Measurements from ENCODE around the gene CBX1.
"Not testable (repeated sequence)": the region's sequence is repeated elsewhere in the genome, so short reads cannot be mapped to it uniquely, and the experiment has no call there.

Gene CBX1

GRCh38 chr17:48051706-48052486, 49.4 kb downstream of the CBX1 start:
- no peak for DNase-seq (ENCODE audit: low read depth)

DNA sequence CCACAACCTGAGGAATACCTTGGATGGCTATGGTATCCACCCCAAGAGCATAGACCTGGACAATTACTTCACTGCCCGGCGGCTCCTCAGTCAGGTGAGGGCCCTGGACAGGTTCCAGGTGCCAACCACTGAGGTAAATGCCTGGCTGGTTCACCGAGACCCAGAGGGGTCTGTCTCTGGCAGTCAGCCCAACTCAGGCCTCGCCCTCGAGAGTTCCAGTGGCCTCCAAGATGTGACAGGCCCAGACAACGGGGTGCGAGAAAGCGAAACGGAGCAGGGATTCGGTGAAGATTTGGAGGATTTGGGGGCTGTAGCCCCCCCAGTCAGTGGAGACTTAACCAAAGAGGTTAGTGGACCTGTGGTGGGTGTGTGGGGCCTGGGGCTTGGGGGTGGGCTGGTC, 50.0 kb downstream of the CBX1 start:
- DNase-seq (ENCODE audit: low read depth) = no peak

GRCh38 chr17:48048384-48049126, 52.7 kb downstream of the CBX1 start:
- no peak for DNase-seq (ENCODE audit: low read depth)

DNA sequence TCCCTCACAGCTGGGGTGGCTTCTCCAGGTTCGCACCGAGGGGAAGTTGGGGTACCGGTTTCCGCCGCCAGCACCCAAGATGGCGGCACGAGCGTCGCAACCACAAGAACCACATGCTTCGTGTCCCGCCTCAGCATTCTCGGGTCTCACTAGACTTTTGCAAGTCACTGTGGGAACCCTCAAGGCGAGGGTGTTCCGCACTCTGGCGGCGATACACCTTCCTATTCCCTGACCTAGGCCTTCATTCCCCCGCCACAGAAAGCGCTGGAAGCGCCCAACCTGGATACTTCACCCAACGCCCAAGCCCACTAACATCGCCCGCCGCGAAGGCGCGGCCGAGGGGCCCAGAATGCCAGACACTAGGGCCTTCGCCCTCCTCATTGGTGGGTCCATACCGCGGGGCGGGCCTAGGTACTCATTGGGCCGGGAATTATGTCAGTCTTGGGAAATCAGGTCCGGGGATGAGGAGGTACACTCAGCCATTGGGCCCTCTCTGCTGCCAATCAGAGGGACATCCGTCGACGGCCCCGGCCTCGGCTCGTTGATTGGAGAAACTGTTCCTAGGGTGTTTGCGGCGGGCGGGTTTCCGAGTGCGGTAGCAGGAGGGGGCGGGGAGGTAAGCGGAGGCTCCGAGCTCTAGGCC, 53.4 kb downstream of the CBX1 start, which contains the start of gene NFE2L1:
Gene NFE2L1 (plus strand): TSS at position 619 of the 643 bp plus-strand sequence. CDS start 2,760 bp downstream, outside the sequence.
- DNase-seq (ENCODE audit: low read depth) = peak; percentile 96

DNA sequence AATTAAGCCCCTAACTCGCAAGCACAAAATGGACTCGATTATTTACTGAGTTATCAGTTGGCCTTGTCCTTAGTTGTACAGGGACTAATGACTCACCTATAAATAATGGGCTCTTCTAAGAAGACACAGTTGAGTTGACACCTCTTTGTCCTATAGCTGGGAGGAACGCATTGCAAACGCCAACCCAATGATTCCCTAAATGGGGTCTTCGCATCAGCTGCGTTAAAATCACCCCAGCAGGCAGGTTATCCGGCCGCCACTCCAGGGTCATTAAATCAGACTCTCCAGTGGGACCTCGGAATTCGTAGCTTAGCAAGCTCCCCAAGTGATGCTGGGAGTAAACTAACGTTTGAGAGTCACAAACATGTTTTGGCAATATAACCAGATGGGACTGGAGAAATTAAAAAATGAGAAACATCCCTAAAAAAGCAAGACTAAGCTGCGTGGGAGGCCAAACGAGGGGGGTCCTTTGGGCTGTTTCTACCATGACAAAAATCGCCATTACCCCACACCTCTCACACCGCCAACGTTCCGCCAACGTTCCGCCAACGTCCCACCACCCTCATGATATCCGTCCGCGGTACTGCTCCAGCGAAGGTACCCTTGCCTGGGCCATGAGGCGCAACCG, 54.1 kb downstream of the CBX1 start:
- no peak for DNase-seq (ENCODE audit: low read depth)

- DNase-seq (ENCODE audit: low read depth) = no peak
These were observed 55.0 kb downstream of the CBX1 start for GRCh38 chr17:48046296-48046695.

DNA sequence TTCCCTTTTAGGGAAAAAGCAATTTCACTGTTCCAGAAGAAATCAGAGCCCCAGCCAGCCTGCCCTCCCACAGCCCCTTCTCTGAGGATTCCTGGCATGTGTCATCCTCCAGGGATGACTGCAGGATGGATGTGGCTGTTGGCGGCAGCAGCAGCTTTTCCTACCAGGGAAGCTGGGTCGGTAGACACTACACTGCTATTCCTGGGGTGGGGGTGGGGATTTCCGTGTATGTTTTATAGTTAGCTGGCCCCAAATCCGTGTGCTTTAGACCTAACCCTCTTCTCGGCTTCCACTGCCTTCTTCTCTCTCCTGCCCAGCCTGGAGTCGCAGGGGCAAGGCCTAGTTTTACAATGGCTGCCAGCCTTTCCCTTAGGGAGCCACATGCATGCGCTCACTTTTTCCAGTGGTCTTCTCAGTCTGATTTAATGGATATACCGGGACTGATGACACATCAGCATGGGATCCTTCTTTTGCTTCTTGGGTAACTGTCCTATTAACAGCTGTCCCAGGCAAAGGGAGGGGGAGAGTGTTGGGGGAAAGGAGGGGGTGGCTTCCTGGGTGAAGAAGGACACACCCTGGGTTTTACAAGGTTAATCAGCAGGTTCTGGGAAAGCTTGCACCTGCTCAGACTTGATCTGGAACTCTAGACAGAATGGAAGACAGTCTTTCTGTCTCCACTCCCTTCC, 55.8 kb downstream of the CBX1 start:
- no peak for DNase-seq (ENCODE audit: low read depth)

DNA sequence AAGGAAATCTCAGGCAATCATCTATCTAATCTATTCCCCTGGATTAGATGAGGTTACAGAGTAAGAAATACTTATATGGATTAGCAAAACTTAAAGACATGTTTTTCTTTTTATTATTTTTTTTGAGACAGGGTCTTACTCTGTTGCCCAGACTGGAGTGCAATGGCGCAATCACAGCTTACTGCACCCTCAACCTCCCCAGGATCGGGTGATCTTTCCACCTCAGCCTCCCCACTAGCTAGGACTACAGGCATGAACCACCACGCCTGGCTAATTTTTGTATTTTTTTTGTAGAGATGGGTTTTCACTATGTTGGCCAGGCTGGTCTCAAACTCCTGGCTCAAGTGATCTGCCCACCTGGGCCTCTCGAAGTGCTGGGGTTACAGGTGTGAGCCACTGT, 56.4 kb downstream of the CBX1 start:
- DNase-seq (ENCODE audit: low read depth) = no peak

- DNase-seq (ENCODE audit: low read depth) = no peak
These were observed 58.1 kb downstream of the CBX1 start for GRCh38 chr17:48043176-48043575.

GRCh38 chr17:48038687-48039086, 62.6 kb downstream of the CBX1 start:
- no peak for DNase-seq (ENCODE audit: low read depth)

GRCh38 chr17:48037838-48038323, 63.4 kb downstream of the CBX1 start:
- no peak for DNase-seq (ENCODE audit: low read depth)

DNA sequence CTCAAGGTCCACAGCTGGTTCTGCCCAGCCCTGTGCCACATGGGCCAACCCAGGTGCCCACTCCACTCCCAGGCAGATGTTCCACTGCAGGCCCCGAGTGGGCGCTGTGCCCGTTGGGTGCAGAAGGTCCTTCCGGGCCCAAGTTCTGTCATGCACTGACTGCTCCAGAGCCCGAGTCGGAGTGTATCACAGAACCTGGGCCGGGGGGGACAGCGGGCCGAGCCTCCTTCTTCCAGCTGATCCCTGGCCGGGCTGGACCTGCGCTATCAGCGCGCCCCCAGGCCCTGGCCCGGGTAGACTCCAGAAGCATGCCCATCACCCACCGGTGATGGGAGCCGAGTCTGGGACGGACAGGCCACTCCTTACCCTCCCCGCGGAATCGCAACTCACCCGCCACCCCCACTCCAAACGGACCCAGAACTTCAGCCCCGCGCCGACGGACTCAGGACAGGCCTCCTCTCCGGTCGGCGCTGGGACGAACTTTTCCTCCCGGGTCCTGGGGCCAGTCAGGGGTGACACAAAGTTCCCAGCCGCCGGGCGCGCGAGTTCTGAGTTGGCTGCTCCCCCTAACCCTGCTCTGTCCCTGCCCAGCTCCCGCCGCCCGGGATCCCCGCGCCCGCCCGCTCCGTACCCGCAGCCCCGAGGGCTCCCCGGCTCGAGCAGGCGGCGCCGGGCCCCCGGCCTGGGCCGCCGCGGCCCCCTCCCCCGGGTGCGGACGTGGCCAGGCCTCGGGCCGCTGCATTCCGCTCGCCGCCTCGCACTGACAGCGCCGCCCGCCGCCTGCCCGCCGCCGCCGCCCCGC, 64.0 kb downstream of the CBX1 start, which contains the start of gene COPZ2:
Gene COPZ2 (minus strand): TSS at position 762 of the 802 bp plus-strand sequence. CDS start 20 bp downstream, at position 742.
- DNase-seq (ENCODE audit: low read depth) = no peak

DNA sequence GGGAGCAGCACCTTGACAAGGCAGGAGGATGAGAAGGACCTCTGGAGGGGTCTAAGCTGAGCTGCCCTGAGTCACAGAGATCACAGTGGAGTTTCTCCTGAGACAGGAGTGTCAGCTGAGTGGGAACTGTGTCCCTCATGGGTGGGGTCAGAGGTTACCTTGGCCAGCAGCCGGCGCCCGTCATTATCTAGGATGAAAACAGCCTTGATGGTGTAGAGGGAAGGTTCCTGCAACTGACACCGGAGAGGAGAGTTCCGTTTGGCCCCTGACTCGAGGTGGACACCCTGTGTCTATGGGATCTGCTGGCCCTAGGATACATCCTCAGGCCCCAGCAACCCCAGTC, 64.6 kb downstream of the CBX1 start:
- no peak for DNase-seq (ENCODE audit: low read depth)

DNA sequence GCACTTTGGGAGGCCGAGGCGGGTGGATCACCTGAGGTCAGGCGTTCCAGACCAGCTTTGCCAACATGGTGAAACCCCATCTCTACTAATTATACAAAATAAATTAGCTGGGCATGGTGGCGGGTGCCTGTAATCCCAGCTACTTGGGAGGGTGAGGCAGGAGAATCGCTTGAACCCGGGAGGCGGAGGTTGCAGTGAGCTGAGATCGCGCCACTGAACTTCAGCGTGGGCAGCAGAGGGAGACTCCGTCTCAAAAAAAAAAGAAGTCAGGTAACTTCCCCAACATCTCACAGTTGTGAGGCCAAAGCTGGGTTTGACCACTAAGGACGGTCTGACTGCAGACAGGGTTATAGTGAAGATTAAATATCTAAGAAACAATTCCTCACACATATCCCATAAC, 66.5 kb downstream of the CBX1 start:
- DNase-seq (ENCODE audit: low read depth) = not testable (repeated sequence)

DNA sequence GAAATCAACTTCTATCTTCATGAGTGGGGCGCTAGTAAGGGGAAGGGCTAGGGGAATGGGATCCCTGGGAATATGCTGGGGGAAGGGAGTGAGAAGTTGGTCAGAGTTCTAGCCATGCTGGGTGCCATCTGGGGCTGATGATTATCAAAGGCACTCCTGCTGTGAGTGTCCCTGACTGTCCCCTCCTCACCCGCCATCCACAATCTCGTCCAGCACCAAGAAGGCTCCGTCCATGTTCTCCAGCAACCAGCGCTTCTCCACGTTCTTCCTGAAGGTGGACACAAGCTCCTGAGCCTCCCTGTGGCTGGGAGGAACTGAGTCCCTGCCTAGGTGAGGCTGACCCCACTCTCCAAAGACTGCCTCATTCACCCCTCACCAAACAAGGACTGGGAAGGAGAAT, 69.3 kb downstream of the CBX1 start:
- no peak for DNase-seq (ENCODE audit: low read depth)

DNA sequence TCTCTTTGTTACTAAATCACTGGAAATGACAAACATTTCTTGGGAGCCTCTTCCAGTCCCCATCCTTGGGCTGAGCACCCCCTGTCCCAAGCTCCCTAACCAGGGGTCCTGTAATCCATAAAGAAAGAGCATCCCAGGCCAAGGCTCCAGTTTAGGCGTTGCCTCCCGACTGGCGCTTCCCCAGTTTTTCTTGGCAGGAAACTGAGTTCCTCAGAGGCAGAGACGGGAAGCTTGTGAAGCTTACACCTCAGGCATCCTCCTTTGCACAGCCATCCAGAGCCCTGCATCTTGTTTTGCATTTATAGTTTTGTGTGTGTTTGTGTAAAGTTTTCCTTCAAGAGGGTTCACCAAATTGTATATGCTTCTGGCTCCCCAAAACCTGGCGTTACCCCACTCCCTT, 70.7 kb downstream of the CBX1 start:
- no peak for DNase-seq (ENCODE audit: low read depth)

GRCh38 chr17:48028736-48029135, 72.5 kb downstream of the CBX1 start:
- no peak for DNase-seq (ENCODE audit: low read depth)

- DNase-seq (ENCODE audit: low read depth) = no peak
These were observed 73.8 kb downstream of the CBX1 start for GRCh38 chr17:48027322-48027981.

DNA sequence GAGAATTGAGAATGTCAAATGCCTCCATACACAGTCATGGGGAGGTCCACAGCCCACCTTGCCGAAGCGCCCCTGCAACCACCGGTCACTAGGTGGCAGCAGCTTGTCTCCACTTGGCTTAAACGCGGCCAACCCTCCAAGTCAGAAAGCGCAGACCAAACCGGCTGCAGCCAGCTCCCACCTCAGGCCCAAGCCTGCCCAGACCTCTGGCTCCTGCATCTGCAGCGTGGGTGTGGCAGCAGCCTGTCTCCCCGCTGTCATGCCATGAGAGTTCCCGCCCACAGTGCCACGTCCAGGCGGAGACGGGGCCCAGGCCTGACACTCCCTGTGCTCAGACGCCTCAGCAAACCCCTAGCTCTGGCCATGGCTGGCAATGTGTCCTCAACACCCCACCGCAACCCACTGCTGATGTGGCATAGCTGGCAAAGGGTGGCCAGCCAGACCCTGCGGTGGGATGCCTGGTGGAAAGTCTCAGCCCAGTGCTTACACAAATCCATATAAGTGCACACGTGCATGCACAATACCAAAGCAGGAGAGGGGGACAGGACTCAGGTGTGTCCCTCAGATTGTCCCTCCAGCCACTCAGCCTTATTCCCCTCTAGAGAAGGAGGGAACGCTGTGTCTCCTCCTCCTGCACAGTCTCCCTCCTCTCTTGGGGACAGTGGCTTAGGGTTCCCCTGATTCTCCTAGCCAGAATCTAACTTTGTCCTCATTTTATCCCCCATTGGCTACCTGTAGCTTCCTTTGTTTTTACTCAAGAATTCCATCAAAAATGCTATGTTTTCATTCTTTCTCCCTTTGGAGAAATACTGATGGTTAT, 74.6 kb downstream of the CBX1 start:
- peak; percentile 57 for DNase-seq (ENCODE audit: low read depth)

Data from stimulated activated CD8-positive, alpha-beta memory T cell treated with anti-CD3 and anti-CD28 coated beads, Interleukin-7, amount 100 ng/mL, for 24 hours (primary cell).